GM13977 (cell line): ENCODE measurements around the gene PCBD2.

Source experiments
- DNase-seq: peaks from one replicate; pipeline ENCODE4 v3.0.0; 2012; ENCODE audit warnings: low spot score
- in situ Hi-C: fragments of 300-500 bp; cut with MboI; formaldehyde crosslinking; loops from one replicate; pipeline ENCODE4 v1.12.0; 2022; ENCODE audit warnings: low sequenced_read_pairs, low pct_unique_long_range_greater_than_20kb, mixed read lengths, inconsistent platforms; ENCODE audit not compliant: unreplicated experiment
- TF ChIP-seq, protein P1 (sequence below): IDR thresholded peaks from 2 replicates; pipeline ENCODE4 v1.5.1; 2012; ENCODE audit warnings: mild to moderate bottlenecking, control low read depth; ENCODE audit not compliant: insufficient read depth; ENCODE audit errors: extremely low read depth, missing control alignments

The PCBD2 gene

DNA sequence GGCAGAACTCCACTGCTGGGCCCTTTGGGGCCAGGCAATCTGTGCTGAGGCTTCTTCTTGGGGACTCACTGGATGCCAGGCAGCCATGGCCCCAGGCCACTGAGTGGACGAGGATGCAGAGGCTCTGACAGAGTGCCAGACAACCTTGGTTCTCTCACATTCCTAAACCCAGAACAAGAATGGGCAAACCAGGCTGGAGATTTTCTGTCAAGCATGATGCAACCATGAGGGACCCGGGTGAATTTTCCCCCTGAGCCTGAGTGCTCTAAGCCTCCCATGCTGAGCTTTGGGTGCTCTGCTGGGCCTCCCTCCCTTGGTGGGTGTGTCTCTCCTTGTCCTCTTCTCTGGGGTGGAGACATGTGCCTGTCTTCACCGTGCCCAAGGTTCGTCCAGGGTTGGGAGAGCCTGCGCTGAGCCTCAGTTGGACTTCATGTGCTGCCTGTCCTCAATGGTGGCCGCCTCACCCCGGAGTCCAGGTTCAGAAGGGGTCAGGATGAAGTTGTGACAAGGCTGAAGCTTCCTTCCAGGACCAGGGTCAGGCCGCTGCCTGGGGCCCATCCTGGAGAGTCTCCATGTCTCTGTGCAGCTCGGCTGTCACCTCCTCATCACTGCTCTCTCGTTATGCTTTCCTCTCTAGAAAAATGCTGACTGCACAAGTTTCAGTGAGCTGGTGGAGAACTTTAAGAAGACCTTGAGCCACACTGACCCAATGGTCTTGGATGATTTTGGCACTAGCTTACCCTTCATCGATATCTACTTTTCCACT lies 105.0 kb downstream of the PCBD2 start:
- TF ChIP-seq, protein P1, sequence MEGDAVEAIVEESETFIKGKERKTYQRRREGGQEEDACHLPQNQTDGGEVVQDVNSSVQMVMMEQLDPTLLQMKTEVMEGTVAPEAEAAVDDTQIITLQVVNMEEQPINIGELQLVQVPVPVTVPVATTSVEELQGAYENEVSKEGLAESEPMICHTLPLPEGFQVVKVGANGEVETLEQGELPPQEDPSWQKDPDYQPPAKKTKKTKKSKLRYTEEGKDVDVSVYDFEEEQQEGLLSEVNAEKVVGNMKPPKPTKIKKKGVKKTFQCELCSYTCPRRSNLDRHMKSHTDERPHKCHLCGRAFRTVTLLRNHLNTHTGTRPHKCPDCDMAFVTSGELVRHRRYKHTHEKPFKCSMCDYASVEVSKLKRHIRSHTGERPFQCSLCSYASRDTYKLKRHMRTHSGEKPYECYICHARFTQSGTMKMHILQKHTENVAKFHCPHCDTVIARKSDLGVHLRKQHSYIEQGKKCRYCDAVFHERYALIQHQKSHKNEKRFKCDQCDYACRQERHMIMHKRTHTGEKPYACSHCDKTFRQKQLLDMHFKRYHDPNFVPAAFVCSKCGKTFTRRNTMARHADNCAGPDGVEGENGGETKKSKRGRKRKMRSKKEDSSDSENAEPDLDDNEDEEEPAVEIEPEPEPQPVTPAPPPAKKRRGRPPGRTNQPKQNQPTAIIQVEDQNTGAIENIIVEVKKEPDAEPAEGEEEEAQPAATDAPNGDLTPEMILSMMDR: no peak
- in situ Hi-C loops: no loop called here
- DNase-seq: no peak

DNA sequence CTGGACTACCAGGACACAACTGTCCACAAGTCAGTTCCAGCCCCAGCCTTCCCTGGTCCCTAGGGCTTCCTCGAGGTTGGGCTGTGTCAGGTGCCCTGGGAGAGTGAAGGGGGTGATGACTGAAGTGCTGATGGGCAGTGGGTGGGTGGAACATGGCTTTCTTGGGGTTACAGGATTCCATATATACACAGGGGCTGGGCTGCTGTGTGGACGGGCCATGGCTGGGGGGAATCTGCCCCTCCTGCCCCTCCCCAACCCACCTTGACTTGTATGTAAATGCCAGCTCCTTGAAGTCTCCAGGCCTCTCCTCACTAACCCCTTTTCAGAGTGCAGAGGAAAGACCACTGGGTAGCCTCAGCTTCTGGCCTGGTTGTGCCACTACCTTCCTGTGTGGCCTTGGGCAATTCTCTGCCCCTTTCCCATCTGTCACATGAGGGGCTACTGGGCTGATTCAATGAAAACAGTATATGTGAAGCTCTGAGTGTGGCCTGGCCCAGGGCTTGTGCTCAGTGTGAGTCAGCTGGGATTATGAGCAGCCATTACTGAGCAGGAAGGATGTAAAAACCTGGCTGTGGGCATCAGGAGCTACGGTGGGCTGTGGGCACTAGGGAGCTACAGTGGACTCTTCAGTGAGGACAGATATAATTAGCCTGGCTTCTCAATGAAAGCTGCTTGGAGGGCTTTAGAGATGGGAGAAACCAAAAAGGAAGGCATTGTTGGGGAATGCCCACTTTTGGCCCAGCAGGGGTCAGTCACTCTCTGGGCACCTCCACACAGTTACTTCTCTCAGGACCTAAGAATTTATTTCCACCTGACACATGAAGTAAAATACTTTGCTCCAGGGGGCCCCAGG lies 105.8 kb downstream of the PCBD2 start:
- in situ Hi-C loops: no loop called here
- TF ChIP-seq, protein P1: no peak
- DNase-seq: no peak

DNA sequence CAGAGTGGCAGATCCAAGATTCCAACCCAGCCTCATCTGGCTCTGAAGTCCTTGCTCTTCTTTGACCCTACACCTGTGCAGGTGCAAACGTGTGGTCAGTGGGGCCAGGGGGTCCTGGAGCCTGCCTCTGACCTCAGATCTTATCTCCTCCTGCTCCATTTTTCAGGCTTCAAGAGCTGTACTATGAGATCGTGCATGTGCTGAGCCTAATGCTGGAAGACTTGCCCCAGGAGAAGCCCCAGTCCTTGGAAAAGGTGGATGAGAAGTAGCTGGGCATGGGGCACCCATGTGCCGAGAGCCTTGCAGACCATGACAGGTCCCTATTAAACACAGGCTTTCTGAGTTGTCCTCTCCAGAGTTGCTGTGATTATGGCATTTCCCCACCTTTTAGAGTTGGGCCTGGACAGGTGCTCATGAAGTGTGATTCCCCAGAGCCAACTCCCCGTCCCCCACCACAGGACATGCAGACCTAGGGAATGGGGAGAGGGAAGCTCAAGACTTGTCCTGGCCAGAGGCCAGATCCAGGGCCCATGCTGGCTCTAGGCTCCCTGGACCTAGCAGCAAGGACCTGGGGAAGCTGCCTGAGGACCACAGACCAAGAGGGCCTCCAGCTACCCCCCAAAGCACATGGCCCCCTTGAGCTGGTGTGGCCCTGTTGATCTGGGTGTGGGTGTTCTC lies 106.6 kb downstream of the PCBD2 start:
- TF ChIP-seq, protein P1: no peak
- in situ Hi-C loops: no loop called here
- DNase-seq: no peak

DNA sequence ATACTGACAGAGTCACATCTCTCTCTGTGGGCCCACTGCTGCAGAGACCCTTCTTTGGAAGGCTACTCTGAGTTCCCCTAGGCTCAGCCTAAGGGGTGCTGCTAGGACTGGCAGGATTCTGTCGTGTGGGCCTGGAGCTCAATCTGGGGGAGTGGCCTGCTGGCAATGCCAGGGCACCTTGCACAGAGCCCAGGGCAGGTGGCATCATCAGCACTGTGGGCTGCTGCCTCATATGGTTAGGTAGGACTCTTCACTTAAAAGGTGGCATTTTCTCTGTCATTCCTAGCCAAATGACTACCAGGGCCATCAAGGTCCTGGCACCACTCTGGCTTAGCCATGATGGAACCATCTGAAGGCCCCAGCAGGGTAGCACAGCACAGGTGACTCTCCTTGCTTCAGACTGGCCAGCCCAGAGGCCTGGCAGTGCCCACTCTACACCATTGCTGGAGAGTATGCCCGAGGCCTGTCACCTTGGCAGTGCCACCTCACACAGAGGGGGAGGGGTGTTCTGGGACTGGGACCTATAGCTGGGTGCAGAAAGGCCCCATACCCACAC lies 107.2 kb downstream of the PCBD2 start:
- in situ Hi-C loops: no loop called here
- TF ChIP-seq, protein P1: no peak

More for the DNA sequence above, 107.2 kb downstream of the PCBD2 start:
- DNase-seq: no peak
